Activated CD4-positive, alpha-beta T cell treated with anti-CD3 and anti-CD28 coated beads, Interleukin-2, Interleukin-6, amounts not matched to agents 100 ng/mL and 50 ng/mL, durations not matched to agents 16 hours and 8 hours (primary cell): ENCODE measurements around the gene FCGR2B.
"Not testable (repeated sequence)": the region's sequence is repeated elsewhere in the genome, so short reads cannot be mapped to it uniquely, and the experiment has no call there.

Experiments used
- DNase-seq: peaks from one replicate; pipeline ENCODE4 v3.0.0-alpha.2; 2020

The FCGR2B gene

DNA sequence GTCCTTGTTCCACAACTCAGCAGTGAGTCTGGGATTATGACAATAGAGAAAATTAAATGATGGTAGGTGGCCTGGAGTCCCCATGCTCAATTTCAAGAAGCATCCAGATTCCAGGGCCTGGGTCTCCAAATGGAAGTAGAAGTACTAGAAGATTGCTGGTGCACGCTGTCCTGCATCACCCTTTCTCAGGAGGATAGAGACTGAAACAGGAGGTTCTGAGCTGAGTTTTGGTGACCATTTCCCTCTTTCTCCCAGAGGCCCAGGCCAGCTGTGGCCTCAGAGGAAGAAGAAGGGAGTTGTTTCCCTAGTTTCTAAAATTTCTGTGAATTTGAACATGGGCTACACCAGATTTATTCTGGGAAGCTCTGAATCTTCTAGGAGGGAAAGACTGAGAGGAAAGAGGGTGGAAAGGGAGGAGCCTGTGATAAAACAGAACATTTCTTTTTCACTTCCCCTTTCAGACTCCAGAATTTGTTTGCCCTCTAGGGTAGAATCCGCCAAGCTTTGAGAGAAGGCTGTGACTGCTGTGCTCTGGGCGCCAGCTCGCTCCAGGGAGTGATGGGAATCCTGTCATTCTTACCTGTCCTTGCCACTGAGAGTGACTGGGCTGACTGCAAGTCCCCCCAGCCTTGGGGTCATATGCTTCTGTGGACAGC is at the start of gene FCGR2B:
Gene FCGR2B, plus strand, starts transcription at position 460 of the 656 bp plus-strand sequence. Its CDS starts 99 bp downstream, at position 559.
- DNase-seq: not testable (repeated sequence)

DNA sequence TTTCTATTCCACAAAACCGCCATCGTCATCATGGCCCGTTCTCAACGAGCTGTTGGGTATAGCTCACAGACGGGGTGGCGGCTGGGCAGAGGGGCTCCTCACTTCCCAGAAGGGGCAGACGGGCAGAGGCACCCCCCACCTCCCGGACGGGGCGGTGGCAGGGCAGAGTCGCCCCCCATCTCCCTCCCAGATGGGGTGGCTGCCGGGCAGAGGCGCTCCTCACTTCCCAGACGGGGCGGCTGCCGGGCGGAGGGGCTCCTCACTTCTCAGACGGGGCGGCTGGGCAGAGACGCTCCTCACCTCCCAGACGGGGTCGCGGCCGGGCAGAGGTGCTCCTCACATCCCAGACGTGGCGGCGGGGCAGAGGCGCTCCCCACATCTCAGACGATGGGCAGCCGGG is 46.5 kb upstream of the FCGR2B start:
- DNase-seq: not testable (repeated sequence)

DNA sequence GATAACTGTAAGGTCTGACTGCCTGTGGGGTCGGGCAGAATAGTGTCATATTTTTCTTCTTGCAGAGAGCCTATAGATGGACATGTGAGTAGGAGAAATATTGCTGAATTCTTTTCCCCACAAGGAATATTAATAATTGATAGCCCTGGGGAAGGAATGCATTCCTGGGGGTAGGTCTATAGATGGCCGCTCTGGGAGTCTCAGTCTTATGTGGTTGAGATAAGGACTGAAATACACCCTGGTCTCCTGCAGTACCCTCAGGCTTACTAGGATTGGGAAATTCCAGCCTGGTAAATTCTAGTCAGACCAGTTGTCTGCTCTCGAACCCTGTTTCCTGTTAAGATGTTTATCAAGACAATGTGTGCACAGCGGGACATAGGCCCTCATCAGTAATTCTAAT is 44.4 kb upstream of the FCGR2B start:
- not testable (repeated sequence) for DNase-seq

DNA sequence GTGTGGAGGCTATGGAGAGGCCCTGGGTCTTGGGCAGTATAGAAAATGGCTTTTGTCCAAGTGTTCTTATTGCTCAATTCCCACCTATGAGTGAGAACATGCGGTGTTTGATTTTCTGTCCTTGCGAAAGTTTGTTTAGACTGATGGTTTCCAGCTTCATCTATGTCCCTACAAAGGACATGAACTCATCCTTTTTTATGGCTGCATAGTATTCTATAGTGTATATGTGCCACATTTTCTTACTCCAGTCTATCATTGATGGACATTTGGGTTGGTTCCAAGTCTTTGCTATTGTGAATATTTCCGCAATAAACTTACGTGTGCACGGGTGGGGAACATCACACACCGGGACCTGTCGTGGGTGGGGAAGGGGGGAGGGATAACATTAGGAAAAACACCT is 42.5 kb upstream of the FCGR2B start:
- not testable (repeated sequence) for DNase-seq

DNA sequence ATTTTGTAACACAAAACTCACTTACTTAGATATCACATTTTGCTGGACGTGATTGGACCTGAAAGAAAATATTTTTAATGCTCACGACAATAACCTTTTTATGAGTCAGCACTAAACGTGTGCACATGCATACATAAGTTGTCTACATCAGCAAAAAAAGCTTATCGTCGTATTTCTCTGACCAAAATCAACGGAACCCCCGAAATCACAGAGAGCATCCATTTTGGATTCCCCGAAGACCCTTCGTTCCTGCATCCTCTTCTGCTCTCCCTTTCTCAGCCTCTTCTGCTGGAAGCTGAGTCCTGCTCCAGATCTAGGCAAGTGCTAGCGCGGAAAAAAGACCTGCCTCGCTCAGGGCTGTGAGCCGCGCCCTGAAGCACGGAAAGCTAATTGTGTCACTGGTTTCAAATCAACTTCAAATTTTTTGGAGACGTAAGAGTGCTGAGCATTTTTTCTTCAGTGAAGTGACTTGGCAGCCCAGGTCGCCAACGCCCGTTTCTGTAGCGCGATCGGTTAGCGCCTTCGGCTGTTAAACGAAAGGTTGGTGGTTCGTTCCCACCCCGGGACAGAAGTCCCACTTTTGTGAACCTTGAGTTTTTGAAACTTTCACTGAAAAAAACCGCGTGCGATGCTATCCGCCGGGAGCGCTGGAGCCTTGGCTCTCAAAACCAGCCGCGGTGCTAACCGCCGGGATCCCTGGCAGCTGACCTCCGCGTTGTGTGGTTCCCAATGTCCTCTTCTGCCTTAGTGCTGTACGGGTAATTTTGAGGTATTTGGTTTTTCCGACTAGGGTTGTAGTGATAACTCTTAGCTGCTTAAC is 41.6 kb upstream of the FCGR2B start:
- DNase-seq: peak; percentile 92

DNA sequence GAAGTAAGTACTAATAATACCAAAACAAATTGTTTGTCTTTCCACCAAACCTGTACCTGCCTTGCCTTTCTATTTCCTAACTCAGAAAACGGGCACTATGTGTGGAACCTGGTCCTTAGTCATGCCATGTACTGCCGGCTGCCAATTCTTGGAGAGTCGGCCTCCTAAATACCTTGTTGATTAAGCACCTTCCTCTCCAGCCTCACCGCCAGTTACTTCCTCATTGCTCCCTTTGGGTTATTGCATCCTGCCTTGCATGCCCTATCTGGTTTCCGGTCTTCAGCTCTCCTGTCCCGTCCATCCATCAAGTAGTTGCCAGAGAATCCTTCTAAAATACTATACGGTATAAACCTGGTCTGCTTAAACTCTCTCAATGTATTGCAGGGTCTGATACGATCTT is 40.9 kb upstream of the FCGR2B start:
- peak; percentile 19 for DNase-seq

DNA sequence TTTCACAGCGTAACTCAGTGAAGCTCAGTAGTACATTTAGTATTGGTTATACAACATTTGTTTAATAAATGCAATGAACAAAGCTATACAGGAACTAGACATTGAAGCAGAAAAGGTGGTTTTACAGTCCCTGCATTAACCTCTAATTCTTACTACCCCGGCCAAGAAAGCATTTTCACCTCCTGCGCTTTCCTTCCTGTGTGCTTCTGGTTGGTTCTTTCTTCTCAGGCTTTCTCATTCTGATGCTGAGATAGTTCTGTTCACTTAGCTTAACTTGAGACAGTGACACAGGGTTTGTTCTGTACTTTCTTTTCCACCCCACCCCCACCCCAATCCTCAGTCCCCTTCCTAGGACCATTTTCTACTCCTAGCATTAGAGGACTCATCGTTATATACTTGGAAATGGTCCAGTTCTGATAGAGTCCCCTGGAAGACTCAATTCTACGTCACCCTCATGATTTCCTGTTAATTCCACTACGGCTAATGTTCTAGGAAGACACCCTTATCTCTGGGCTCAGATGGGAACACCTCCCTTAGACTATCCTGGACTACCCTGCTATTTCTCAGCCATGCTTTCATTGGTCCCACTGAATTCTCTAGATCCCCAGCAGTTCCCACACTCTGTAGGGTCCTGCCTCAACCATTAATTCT is 39.4 kb upstream of the FCGR2B start:
- peak; percentile 28 for DNase-seq

DNA sequence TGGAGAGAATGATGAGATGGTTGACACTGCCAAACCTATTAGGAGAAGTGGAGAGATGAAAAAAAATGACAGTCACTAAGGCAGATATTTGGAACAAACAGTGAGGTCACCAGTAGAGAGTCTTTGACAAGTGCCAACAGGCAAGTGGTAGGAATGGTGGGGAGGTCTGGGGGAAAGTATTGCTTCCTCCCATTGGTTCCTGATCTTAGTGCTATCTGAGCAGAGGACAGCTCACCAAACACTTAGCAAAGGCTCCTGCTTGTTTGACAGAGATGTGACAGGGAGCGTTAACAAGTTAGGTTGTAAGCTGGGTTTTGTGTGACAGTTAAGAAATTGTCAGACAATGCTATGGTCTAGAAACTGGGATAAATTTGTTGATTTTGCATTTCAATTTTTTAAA is 38.3 kb upstream of the FCGR2B start:
- DNase-seq: not testable (repeated sequence)

DNA sequence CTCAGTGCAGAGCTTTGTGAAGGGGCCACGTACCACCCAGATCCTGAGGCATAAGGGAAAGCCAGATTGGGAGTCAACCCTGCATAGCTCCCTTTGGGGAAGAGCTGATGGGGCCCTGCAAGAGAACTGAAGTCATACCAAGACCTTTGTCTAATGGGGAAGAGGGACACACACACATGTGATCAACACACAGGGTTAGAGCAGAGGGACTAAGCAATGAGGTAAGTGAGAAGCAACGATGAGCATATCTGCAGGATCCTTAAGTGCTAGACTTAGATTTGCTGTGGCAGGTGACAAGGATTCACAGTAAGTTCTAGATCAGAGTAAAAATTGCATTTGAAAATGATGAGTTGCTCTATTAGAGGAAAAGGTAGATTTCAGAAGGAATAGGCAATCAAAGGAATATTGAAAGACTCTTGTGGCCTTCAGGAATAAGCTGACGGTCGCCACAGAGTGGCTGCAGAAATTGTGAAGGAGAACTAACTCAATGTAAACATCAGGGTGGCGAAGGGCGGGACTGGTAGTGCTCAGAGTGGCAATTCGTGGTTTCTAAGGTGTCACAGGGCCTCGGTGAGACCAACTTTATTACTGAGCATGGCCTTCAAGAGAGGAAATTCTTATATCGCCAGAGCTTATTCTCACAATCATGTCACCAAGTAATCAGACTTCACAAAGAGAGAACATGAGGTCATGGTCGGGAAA is 36.3 kb upstream of the FCGR2B start:
- DNase-seq: not testable (repeated sequence)

DNA sequence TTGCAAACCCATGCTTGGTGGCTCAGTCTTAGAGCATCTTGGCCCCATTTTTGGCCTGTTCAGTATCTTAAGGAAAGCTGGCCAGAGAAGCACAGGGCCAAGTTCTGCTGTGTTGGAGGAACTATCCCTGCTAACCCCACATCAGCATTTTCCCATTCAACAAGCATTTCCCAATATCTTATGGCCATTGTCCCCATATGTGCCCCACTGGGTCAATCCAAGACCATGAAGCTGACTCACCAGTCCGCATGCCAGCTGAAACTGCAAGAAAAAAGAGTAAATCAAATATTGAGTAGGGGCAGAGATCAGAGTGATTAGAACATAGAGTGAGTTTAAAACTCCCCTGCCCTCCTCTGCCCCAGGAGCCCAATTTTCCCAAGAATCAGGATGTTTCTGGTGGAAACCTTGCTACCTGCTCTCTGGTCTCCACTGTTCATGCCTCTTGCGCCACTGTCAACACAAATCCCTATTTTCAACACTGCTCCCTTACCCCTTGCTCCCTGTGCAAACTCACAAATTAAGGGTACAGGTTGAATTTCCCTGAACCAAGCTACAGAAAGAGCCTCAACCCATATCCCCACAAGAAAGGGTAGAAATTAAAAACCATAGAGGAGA is 32.7 kb upstream of the FCGR2B start:
- not testable (repeated sequence) for DNase-seq

DNA sequence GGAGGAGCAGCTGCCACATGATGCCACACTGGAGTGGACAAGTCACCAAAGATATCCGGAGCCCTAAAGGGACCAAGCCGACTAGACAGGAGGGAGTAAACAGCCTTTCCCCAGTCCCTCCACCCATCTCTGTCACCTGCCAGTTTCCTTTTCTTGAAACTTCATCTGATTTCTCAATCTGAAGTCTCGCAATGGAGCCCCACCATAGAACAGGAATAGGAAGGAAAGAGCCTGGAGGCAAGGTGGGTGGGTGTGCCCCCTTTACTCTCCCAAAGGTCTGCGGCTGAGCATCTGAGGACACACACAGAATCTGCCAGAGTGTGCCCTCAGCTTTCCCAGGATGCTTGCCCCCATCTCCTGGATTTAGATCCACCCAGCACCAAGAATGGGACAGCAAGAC is 31.9 kb upstream of the FCGR2B start, which contains the start of gene FCGR3B:
Gene FCGR3B, minus strand, starts transcription at position 101 of the 400 bp plus-strand sequence. Its CDS starts 82 bp downstream, at position 19.
- no peak for DNase-seq

DNA sequence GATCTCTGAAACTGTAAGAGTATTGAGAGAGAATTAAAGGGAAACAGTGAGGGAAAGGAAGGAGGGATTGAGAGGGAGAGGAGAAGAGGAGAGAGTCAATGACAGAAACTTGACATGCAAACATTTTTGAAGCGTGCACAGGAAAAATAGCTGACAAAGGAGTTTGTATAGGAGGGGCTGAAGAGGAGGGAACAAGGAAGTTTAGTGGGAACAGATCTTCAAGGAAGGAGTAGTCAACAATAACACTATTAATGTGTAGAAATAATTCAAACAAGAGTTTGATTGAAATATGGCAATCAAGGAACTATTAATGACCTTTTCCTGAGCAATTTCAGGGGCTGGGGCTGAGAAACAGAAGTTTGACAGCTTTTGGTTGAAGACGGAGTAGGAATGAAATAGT is 27.9 kb upstream of the FCGR2B start:
- not testable (repeated sequence) for DNase-seq

DNA sequence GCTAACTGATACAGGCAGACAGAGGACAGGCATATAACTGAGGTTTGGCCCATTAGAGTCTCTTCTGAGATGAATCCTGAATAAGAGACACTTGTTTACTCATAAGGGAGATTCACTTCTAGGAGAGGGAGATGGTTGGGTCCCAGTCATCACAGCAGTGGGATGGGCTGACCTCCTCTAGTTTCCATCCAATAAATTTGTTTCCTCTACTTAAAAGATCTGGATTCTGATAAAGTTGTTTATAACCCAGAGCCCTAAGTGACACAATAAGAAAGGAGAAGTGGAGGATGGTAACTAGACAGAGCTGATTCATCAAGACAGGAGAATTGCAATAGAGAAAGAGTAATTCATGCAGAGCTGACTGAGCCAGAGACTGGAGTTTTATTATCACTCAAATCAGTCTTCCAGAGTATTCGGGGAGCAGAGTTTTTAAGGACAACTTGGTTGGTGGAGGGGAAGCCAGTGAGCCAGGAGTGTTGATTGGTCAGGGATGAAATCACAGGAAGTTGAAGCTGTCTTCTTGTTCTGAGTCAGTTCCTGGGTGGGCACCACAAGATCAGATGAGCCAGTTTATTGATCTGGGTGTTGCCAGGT is 26.7 kb upstream of the FCGR2B start:
- DNase-seq: peak; percentile 55

DNA sequence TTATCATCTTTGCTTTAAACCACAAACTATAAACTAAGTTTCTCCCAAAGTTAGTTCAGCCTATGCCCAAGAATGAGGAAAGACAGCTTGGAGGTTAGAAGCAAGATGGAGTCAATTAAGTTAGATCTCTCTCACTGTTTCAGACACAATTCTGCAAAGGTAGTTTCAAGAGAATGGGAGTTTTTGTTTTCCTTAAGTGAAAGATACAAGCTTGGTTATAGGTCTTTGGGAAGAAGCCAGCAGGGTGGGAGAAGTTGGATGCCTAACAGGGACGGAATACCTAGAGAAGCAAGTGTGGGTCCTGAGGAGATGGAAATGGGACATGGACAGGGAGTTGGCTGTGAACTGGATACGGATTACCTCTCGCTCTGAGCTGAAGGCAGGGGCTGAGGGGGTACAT is 26.0 kb upstream of the FCGR2B start:
- DNase-seq: not testable (repeated sequence)

DNA sequence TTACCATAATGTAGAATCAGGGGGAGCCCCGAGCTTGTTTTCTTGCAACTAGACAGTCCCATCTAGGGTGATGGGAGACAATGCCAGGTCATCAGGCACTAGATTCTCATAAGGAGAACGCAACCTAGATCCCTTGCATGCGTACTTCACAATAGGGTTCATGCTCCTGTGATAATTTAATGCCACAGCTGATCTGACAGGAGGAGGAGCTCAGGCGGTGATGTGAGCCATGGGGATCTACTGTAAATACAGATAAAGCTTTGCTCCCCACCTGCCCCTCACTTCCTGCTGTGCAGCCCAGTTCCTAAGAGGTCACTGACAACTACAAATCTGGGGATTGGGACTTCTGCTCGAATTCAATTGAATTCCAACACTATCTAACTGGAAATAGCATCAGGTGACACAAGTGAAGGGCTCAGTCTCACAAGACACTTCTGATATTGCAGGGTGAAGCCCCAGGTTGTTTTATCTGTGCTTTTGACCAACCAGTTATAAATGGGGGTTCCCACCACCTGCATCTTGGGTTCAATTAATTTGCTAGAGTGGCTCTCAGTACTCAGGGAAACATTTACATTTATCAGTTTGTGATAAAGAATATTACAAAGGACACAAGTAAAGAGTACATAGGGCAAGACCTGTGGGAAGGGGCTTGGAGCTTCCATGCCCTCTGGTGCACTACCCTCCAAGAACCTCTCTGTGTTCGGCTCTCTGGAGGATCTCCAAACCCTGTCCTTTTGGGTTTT is 24.5 kb upstream of the FCGR2B start:
- DNase-seq: not testable (repeated sequence)

DNA sequence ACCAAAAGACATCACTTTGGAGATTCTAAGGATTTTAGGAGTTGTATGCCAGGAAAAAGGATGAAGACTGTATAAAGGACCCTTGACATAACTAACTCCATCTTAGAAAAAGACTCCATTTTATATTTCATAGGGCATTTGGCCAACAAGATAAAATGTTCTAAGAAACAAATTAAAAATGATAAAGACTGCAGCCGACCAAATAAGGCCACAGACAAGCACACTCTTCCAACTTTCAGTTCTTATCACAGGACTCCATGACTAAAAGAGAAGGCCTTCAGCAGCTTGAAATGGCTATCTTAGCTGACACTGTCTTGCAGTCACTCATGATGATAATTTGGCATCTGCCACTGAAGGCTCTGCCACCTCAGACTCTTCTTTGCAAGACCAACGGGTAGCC is 23.7 kb upstream of the FCGR2B start:
- not testable (repeated sequence) for DNase-seq

DNA sequence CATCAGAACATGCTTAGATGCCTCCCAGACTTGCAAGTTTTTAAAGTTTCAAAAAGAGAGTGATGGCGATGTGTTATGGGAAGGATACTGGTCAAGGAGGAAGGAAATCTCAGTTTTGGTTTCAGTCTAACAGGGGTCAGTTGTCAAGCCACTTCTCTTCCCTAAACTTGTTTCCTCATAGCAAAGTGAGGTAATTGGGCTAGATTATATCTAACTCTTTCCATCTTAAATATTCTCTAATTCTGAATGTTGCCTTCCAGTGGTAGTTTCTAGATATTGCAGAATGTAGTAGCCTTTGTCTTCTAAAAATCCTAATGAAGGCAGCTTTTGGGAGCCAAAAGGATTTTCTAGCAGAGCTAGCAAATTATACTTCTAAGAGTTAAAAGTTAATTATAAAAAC is 20.2 kb upstream of the FCGR2B start:
- DNase-seq: not testable (repeated sequence)

DNA sequence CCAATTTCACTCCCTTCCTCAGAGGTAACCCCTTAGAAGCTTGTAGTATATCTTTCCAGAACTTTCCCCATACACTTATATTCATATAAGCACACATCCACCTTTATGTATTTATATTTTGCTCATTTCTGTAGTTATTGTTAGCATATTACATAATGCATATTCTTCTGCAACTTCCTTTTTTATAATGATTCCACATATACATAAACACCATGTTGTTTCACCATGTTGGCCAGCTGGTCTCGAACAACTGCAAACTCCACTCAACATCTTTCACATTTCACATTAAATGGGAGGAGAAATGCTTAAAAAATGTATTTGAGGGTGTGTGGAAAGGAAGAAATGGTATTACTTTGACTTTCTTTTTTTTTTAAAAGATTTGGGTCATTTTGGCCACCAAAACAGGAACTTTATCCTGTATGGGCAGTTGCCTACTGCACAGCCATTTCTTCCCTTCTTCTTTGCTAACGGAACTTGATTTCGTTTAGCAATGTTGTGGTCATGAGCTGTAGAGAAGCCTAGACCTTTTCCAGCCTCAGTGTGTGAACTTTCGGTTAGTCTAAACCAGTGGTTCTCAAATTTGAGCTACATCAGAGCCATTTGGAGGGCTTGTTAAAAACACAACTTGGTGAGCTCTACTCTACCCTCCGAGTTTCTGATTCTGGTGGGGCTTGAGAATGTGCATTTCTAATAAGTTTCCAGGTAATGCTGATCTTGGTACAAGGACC is 19.3 kb upstream of the FCGR2B start:
- DNase-seq: not testable (repeated sequence)

DNA sequence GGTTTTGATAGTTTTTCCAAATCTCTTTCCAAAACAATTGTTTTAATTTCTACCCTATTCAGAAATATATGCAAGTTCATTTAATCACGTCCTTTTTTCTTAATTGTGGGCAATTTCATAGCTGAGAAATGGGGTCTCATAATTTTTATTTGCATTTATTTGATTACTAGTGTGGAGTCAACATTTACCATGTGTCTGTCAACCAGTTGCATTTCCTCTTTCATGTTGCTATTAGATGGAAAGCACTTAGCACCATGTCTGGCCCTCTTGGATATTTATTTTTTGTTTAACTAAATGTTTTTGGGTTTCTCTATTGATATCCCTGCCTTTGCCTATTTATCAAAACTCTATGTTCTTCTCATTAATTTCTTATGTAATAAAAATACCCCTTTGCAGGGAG is 18.1 kb upstream of the FCGR2B start:
- DNase-seq: not testable (repeated sequence)
